Measurements from ENCODE around the gene ASB18.
"Not testable (repeated sequence)": the region's sequence is repeated elsewhere in the genome, so short reads cannot be mapped to it uniquely, and the experiment has no call there.

The ASB18 gene

GRCh38 chr2:236286873-236287545 lies 22.8 kb upstream of the ASB18 start:
- DNase-seq (ENCODE audit: low read depth): no peak

DNA sequence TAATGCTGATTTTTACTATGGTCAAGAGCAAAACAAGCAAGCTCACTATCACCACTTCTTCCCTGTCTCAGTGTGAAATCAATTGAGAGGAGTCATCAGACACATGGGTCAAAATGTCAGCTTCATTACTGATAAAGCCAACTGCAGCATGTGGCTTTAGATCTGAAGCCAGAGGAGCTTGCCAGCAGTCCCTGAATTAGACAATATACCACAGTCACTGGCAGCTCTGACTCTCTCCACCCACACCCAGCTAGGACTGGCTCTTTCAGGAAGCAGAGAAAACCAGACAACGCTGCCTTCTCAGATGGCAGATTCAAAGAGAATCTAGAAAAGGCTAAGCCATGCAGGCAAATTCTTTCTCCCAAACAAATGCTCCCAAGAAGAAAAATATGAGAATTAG lies 20.0 kb upstream of the ASB18 start:
- no peak for DNase-seq (ENCODE audit: low read depth)

DNA sequence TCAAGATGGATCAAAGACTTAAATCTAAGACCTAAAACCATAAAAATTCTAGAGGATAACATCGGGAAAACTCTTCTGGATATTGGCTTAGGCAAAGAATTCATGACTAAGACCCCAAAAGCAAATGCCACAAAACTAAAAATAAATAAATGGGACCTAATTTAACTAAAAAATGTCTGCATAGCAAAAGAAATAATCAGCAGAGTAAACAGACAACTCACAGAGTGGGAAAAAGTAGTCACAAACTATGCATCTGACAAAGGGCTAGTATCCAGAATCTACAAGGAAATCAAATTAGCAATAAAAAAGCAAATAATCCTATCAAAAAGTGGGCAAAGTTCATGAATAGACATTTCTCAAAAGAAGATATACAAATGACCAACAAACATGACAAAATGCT lies 18.2 kb upstream of the ASB18 start:
- DNase-seq (ENCODE audit: low read depth): no peak

- DNase-seq (ENCODE audit: low read depth): no peak
Observed at GRCh38 chr2:236281423-236281822, 17.2 kb upstream of the ASB18 start.

- DNase-seq (ENCODE audit: low read depth): no peak
Observed at GRCh38 chr2:236273126-236273525, 8.9 kb upstream of the ASB18 start.

DNA sequence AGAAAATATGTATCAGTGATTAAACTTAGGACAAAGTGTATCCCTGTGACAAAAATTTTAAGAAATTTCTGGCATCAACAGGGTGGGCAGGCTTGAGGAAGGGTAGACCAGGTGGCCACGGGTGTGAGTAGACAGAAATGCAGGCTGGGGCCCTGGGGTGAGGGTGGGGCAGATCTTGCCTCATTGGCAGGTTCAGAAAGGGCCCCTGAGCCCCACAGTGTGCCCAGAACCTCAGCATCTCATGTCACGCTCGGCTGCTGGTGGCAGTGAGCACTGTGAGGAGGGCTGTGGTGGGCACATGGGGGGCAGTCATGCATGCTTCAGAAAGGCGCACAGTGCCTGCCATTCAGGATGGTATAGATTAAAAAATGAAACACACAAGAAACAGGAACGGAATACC lies 7.6 kb upstream of the ASB18 start:
- no peak for DNase-seq (ENCODE audit: low read depth)

DNA sequence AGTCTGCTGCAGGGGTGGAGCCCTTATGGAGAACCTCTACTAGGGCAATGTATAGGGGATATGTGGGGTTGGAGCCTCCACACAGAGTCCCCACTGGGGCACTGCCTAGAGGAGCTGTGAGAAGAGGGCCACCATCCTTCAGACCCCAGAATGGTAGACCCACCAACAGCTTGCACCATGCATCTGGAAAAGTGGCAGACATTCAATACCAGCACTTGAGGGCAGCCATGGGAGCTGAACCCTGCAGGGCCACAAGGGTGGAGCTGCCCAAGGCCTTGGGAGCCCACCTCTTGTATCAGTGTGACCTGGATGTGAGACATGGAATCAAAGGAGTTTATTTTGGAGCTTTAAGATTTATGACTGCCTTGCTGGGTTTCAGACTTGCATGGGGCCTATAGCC lies 5.7 kb upstream of the ASB18 start:
- not testable (repeated sequence) for DNase-seq (ENCODE audit: low read depth)

DNA sequence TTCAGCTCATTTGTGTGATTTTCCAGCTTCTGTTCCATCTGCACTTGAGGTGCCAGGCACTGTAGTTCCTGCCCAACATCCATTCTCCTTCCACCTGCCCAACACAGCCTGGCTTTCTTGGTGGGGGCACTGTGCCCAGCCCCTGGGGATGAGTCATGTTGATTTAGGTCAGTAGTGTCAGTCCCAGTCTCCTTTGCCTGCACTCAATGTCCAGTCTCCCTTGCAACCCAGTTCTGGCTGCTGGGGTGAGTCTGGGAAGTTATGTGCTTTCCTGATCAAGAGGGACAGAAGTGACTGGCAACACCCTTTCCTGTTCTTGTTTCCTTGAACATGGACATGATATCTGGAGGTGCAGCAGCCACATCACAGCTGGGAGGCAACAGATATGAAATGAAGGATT lies 1.5 kb upstream of the ASB18 start:
- no peak for DNase-seq (ENCODE audit: low read depth)

DNA sequence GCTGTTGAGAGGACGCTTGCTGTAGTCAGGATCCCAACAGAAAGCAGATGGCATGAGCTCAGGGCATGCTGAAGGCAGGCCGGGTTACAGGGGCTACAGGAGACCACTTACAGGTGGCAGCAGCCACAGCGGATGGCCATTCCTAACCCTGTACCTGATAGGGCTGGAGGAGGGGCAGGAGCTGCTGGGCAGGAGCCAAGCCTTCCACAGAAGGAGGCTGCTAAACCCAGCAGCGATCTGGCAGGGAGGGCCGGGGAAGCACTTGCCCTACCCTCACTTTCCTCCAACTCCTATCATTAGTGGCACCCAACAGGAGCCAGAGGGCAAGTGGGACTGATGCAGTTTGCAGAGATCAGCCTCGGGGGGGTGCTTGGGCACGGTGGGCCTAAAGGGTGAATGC lies 2.0 kb downstream of the ASB18 start:
- no peak for DNase-seq (ENCODE audit: low read depth)

DNA sequence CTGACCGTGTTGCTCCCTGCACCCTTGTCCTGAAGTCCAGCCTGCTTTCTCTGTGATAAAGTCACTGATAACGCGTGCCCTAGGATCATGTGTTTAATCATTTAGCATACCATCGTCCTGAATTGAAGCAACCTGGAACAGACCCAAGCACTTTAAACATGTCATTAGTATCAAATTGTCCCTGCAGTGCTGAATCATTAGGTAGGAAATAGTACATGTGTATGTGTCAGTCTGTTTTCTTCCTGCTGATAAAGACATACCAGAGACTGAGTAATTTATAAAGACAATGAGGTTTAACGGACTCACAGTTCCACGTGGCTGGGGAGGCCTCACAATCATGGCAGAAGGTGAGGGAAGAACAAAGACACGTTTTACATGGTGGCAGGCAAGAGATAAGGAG lies 2.8 kb downstream of the ASB18 start:
- DNase-seq (ENCODE audit: low read depth): no peak

GRCh38 chr2:236259371-236259770 lies 4.8 kb downstream of the ASB18 start:
- DNase-seq (ENCODE audit: low read depth): no peak

DNA sequence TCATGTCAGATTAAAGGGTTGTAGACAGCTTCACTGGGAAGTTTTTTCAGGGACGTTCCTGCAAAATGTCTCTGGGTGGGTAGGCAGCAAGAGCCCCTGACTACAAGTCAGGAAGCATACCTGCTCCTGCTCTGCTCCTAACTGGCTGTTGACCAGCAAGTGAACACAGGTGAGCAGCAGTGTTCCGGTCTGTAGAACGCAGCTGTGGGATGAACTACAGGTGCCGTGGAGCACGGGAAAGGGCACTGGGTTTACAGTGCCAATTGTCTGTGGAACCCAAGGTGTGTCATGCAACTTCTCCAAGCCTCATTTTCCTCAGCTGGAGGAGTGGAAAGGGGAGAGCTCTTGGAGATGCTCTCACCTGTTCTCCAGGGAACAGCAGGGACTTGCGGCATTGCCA lies 6.6 kb downstream of the ASB18 start:
- DNase-seq (ENCODE audit: low read depth): no peak

- DNase-seq (ENCODE audit: low read depth): no peak
Observed at GRCh38 chr2:236257136-236257535, 7.1 kb downstream of the ASB18 start.

DNA sequence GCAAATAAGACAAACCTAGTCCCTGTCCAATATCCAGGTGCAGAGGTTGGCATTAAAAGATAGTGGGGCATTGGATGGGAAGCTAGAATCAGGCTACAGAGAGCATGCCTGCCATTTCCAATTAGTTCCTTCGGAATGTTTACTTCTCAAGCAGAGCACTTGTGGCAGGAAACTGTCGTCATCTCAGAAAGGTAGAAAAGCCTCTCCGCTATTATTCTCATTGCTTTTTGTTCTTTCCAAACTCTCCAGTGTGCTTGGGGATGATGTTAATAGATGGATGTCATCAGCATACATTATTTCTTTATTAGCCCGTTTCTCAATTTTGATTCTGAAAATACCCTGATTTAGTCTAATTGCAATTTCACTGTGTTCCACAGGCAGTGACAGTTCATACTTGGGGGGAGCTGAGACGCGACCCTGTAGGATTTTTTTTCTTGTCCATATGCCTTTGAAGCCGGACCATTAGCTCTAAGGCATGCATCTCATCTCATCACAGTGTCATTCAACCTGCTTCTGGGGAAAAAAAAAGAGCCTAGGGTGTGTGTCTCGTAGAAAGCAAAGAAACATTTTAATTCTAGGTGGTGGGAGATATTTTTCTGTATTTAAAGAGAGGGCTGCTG lies 7.7 kb downstream of the ASB18 start:
- no peak for DNase-seq (ENCODE audit: low read depth)

- no peak for DNase-seq (ENCODE audit: low read depth)
Observed at GRCh38 chr2:236254674-236255073, 9.5 kb downstream of the ASB18 start.

GRCh38 chr2:236254001-236254400 lies 10.2 kb downstream of the ASB18 start:
- no peak for DNase-seq (ENCODE audit: low read depth)

DNA sequence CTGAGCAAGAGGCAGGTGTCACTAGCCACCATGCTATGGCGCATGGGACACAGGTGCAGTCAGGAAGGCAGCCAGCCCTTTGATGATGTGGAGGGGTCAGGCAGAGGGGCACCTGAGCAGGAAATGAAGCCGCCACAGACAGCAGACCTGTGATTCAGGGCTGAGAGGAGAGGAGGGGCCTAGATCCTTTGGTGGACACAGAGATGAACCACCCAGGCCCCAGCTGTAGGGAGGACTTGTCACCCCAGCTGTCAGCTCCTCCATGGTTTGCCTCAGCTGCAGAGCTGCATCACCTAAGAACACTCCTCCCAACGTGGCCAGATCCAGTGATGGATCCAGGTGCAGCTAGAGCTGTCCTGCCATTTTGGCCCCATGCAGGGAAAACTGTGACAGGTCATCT lies 11.6 kb downstream of the ASB18 start:
- DNase-seq (ENCODE audit: low read depth): no peak

- DNase-seq (ENCODE audit: low read depth): no peak
Observed at GRCh38 chr2:236250909-236251579, 13.2 kb downstream of the ASB18 start.

DNA sequence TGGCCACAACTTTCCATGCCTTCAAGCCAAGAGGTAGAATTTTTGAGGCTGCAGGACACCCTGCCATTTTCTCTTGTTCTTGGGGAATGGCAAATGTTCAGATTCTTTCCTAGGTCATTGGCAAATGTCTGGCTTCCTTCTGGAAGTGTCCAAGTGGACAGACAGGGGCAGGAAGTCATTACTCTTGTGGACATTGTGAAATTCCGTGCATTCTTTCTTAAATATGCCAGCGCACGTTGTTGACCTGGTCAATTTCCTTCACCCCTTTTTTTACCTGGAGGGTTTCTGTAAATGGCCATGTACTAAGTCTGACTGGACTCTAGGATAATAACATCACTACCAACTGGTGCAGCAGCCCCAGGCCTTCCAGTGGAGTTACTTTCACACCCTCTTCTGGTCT lies 13.9 kb downstream of the ASB18 start:
- no peak for DNase-seq (ENCODE audit: low read depth)

DNA sequence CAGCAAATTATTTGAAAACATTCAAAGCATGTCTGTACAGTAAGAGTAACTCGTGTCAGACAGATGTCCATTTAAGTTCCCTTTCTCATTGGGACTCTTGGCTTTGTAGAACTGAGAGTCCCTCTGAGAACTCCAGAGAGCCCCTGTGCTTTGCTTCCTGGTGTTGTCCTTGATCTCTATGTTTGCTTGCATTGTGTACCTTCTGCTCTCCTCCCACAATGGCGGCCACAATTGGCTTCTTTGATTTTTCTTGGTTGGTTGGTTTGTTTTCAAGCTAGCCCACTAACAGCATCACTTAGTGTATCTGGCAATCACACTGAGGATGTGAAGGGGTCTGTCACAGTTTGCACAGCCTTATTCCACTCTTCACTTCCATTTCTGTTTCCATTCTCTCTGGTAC lies 15.1 kb downstream of the ASB18 start:
- DNase-seq (ENCODE audit: low read depth): no peak

GRCh38 chr2:236246711-236247246 lies 17.4 kb downstream of the ASB18 start:
- DNase-seq (ENCODE audit: low read depth): no peak

- DNase-seq (ENCODE audit: low read depth): no peak
Observed at GRCh38 chr2:236244256-236244655, 19.9 kb downstream of the ASB18 start.

GRCh38 chr2:236242057-236242495 lies 22.1 kb downstream of the ASB18 start:
- no peak for DNase-seq (ENCODE audit: low read depth)
